SKM-1 (cell line): ENCODE data around the gene TJP3.

ENCODE experiments used
- DNase-seq: peaks from one replicate; lab custom pipeline; 2025; ENCODE audit not compliant: unreplicated experiment; lab: John Stamatoyannopoulos, UW

Gene TJP3

DNA sequence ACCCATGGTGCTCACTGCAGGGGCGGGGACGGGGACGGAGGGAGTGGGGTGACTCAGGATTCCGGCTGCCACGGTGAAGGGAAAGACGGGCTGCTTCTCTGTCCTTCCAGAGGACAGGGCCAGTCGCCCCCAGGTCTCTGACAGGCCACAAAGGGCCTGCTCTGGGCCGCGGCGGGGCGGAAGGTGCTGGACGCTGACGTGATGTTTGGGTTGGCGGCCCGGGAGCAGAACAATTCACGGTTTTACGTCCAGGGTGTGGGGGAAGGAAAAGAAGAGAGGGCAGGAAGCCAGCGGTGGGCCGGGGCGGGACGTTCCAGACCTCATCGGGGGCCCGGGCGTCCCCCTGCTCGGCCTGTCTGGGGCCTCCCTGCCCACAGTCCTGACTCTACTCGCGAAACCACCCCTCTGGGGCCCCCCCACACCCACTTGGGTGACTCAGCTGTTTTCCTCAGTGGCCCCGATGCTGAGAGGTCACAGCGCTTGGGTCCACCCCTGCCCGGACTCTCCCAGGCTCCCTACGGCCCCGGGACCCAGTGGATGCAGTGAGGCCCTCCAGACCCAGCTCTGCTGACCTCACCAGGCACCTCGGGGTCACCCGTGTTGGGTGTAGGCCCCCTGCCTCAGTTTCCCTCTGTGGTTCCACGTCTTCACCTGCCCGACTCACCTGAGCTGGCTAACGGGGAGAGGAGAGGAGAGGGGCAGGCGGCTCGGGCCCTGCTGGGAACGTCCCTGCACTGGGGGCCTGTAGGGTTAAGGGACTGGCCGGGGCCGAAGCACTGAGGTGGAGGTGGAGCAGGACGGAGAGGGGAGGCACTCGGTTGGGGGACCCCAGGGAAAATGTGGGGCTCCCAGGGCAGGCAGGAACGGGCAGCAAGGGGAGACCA is 37.1 kb upstream of the TJP3 start:
- no peak for DNase-seq

- DNase-seq = no peak
Observed at GRCh38 chr19:3671680-3672574, 36.3 kb upstream of the TJP3 start.

- no peak for DNase-seq
Observed at GRCh38 chr19:3672575-3672948, 35.6 kb upstream of the TJP3 start.

- no peak for DNase-seq
Observed at GRCh38 chr19:3672993-3673392, 35.2 kb upstream of the TJP3 start.

DNA sequence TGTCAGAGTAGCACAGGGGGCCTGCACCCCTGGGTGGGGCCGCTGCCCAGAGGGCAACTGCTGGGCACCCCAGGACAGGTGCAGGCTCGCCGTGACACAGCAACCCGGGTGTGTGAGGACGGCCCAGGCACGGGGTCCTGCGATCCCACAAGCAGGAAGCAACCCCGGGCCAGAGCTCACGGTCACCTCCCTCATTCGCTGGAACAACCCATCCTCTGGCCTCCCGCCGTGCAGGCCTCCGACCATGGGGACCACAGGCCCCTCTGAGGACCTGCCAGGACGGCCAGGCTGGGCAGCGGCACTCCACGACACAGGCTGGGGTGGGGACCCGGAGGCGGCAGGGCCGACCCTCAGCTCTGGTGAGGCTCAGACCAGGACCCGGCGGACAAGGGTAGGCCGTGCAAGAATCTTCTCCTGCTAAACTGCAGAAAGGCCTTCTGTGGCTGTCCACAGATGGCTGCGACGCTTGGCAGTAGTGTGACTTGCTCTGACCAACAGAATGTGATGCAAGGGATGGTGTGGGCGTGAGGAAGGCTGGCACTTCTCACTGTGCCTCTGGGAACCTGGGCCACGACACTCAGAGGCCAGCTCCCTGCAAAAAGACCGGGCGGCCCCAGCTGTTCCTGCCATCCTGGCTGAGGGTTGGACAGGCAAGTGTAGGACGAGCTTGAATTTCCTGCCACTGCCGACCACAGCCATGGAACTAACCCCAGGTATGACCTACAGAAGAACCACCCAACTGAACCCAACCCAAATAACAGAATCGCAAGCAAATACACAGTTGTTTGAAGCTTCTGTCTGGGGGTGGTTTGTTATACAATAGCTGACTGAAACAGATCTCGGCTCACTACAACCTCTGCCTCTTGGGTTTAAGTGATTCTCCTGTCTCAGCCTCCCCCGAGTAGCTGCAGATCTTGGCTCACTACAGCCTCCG is 34.4 kb upstream of the TJP3 start:
- DNase-seq = no peak

DNA sequence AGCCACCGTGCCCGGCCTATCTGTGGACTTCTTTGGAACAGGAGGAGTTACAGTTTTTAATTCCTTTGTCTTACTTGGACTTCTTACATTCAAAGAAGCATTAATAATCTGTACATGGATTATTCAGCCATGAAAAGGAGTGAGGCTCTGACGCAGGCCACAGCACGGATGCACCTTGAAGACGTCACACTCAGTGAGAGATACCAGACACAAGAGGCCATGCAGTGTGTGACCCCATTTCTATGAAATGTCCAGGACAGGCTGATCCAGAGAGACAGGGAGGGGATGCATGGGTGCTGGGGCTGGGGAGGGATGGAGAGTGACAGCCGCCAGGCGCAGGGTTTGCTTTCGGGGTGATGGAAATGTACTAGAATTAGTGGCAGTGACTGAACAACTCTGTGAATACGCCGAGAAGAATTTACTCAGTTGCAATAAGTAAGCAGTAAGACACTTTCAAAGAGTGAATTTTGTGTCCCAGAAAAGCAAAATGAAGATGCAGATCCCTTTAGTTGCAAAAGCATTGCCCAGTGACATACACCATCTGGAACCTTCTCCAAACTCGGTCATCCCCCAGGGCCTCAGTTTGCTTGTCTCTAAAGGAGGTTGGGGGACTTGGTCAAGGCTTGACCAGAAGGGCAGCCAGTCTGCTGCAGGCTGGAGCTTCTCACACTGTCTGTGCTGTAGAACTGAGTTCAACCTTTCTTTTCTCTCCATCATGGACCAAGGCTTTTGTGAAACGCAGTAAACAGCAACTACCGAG is 33.2 kb upstream of the TJP3 start:
- no peak for DNase-seq

GRCh38 chr19:3678188-3678587 is 30.0 kb upstream of the TJP3 start:
- no peak for DNase-seq

DNA sequence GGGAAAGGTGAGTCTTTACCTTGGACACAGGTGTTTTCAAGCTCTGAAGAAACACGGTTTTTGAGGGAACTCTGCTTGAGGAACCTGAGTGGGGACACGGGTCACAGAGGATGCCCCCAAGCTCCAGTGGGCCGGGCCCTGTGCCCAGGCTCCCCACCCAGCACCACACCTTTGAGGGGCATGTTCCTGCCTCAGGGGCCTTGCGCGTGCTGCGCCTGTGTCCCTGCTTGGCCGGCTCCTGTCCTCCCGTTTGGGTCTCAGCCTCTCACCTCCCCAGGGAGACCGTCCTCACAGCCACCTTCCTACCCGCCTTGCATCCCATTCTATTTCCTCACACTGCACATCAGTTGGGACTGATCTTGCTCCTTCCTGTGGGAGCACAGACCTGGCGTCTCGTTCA is 29.0 kb upstream of the TJP3 start:
- DNase-seq = no peak

GRCh38 chr19:3679581-3679980 is 28.6 kb upstream of the TJP3 start:
- no peak for DNase-seq

- DNase-seq = no peak
Observed at GRCh38 chr19:3680939-3681338, 27.2 kb upstream of the TJP3 start.

- no peak for DNase-seq
Observed at GRCh38 chr19:3682286-3682685, 25.9 kb upstream of the TJP3 start.

DNA sequence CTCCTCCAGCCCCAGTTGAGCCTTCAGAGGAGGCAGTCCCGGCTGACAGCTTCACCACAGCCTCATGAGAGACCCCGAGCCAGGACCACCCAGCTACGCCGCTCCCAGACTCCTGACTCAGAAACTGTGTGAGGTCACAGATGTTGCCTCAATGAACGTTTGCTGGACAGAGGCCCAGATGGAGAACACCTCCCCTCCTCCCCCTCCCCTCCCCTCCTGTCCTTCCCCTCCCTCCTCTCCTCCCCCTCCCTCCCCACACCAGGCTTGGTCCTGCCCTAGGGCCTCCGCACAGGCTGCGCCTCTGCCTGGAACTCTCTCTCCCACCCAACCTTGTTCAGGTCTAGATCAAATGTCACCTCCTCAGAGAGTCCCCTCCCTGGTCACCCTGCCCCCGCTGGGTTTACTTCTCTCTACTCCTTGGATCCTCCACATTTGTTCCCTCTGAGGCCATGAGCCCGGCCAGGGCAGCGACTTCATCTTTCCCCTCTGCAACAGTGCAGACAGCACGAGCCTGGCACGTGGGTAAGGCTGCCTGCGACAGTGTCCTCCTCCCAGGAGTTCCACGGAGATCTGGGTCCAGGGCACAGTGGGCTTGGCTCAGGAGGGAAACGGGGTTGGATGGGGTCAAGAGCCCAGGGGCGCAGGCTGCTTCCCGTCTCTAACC is 25.3 kb upstream of the TJP3 start:
- no peak for DNase-seq

DNA sequence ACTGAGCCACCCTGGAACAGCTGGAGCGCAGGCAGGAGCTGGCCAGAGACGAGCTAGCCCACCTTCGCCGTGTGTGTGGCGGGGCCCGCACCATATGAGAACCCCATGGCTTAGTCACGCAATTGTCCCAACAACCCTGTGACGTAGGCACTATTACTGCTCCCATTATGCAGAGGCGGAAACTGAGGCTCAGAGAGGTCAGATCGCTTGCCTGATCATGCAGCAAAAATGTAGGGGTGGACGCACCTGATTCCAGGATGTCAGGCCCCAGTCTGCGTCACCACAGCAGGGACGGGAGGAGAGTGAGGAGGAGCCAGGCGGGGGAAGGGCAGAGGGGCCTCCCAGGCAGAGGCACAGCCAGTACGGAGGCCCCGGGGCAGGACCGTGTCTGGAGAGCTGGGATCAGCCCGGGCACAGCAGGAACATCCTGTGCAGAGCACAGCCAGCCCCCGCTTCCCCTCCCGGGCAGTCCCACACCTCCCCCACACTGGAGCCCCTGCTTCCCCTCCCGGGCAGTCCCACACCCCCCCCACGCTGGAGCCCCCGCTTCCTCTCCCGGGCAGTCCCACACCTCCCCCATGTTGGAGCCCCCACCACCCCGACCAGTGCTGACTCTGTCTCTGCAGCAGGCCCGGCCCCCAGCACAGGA is 24.7 kb upstream of the TJP3 start:
- no peak for DNase-seq

DNA sequence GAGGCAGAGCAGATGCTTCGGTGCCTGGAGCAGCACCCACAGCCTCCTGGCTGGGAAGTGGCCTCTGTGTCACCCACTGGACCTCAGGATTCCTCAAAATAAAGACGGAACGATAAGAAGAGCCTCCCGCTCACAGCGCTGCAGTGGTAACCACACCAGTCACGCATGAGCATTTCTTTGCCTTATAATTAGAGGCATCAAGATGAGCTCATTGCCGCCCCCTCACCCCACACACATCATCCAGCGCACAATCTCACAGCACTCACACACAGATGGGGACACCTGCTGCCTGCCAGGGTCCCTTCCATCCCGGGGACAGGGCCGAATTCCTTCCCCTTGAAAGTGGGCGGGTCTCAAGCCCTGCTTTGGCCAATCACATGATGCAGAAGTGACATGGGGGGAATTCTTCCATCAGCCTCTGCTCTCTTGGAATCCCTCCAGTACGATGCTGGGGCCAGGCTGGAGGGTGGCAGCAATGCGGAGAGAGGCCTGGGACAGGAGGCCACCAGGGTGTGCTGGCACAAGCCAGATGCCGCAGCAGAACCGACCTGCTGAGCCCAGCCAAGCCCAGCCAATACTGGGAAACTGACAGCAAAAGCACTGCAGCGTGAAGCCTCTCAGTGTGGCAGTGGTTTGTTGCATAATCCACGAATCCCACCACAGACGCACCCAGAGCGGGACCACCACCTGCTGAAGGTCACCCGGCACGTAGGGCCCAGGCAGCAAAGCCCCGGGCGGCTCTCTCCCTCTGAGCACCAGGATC is 23.9 kb upstream of the TJP3 start:
- no peak for DNase-seq

GRCh38 chr19:3684817-3685410 is 23.3 kb upstream of the TJP3 start:
- DNase-seq = no peak

DNA sequence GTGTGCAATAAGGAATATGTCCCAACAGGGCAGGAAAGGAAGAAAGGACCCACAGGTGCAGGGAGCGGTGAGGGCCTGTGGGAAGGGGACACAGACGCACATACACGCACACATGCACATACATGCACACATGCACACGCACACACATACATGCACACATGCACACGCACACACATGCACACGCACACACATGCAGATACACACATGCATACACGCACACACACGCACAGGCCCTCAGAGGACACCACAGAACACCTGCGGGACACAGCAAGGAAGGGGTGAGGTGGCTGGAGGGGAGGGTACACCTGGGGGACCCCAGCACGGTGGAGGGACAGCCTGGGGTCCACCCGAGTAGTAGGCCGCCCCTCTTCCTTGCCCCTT is 20.8 kb upstream of the TJP3 start:
- DNase-seq = no peak

DNA sequence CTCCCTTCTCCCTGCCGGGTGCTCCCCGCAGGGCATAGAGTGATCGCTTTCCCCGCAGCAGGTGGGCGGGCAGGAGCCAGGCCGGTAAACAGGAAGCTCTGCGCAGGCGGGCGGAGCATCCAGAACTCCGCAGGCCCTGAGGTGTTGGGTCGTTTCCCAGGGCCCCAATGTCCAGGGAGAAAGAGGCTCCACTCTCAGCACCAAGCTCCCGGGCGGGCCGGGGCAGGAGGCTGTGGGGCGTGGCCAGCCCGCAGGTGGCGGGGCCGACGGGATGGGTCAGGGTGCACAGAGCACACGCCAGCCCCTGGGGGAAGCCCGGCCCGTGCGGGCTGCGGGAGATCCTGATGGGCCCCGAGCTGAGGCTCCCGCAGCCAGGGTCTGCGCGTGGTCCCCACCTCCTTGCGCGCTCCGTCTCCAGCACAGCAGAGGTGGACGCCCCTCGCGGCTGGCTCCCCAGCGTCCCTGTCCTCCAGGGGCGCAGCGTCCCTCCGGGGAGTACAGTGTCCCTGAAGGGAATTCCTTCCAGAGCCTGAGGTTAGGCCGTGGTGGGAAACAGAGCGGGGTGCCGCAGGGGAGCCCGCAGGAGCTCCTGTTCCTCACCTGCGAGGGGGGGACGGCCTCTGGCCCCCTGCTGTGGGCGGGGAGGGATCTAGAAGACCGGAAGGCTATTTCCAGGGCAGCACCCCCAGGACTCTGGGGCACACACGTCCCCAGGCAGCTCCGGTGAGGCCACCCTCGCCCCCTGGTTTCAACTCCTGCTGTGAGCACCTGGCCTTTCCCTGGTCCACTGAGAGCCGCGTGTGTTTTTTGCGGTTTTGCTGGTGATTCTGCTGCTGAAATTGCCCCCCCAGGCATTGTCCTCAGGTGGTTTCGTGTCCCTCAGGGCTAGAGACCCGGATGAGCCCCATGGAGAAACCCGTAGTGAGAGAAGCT is 20.1 kb upstream of the TJP3 start:
- no peak for DNase-seq
